Measurements from ENCODE around the gene CHST8.
"Not testable (repeated sequence)": the region's sequence is repeated elsewhere in the genome, so short reads cannot be mapped to it uniquely, and the experiment has no call there.

Gene CHST8

DNA sequence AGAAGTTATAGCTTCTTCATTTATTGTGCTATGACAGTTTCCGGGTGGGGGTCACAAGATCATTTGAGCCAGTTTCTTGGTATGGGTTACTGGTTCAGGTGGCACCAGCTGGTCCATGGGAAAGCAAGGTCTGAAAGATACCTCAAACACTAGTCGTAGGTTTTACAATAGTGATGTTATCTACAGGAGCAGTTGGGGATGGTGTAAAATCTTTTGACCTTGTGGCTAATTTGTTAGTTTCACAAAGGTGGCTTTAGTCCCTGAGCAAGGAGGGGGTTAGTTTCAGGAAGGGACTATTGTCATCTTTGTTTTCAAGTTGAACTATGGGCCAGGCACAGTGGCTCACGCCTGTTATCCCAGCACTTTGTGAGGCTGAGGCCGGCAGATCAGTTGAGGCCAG lies 24.6 kb downstream of the CHST8 start:
- Mint-ChIP-seq H3K4me3 (no peak overlapping the region), H3K9me3 (no peaks in the 10 kb centered on the region), H3K4me1 (ENCODE audit: low read depth) (no peaks in the 10 kb centered on the region), H3K27ac (no peak overlapping the region), H3K36me3 (ENCODE audit: low read depth) (no peaks in the 10 kb centered on the region), H3K27me3 (peaks cover 5% of the 10 kb centered on the region)

DNA sequence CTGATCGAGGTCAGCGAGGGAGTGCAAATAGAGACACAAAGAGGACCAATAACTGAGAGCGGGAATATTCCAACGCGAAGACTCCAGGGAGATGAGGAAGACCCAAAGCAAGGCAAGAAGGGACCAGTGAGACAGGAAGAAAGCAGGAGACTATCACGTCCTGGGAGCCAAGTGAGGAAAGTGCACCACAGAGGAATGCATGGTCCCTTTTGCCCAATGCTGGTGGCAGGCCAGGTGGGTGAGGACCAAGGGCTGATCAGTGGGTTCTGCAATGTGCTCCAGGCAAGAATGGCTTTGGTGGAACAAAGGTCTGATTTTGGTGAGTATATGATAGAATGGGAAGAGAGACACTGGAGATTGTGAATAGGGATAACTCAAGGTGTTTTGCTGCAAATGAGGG lies 25.4 kb downstream of the CHST8 start:
- H3K27me3 Mint-ChIP-seq = peaks cover 5% of the 10 kb centered on the region
- no peak overlapping the region for H3K4me3 Mint-ChIP-seq
- no peaks in the 10 kb centered on the region for H3K4me1 Mint-ChIP-seq (ENCODE audit: low read depth)
- H3K9me3 Mint-ChIP-seq = no peaks in the 10 kb centered on the region
- H3K27ac Mint-ChIP-seq = no peak overlapping the region
- H3K36me3 Mint-ChIP-seq (ENCODE audit: low read depth) = no peaks in the 10 kb centered on the region

DNA sequence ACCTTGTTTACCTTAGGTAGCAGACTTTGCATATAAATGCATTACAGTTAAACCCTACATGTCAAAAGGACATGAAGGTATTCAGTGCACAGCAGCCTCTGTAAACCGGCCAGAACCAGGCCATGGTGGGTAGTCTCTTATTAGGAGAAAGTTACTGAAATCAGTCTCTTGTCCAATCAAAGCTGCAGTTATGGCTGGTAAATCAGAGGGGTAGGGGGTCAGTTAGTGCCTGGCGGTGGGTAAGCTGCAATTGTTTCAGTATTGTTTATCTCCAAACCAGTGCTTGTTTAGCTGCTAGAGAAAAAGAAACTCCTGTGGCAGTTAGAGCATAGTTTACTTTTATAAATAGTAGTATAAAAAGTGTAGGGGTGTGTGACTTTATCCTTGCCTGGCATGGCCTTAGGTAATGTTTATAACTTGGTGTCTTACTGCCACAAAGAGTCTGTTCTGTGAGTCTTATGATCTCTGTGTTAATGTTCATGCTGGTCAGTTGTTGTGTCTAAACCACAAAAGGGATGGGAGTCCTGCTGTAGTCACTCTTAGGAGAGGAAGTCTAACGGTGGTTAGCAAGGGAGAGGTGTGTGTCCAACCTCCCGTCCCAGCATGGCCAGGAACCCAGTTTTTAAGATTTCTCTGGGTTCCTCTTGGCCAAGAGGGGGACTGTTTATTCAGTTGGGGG lies 28.0 kb downstream of the CHST8 start:
- Mint-ChIP-seq H3K27me3 (peaks cover 10% of the 10 kb centered on the region), H3K36me3 (ENCODE audit: low read depth) (no peaks in the 10 kb centered on the region), H3K9me3 (peaks cover 5% of the 10 kb centered on the region), H3K4me3 (no peak overlapping the region), H3K27ac (no peak overlapping the region), H3K4me1 (ENCODE audit: low read depth) (no peaks in the 10 kb centered on the region)

DNA sequence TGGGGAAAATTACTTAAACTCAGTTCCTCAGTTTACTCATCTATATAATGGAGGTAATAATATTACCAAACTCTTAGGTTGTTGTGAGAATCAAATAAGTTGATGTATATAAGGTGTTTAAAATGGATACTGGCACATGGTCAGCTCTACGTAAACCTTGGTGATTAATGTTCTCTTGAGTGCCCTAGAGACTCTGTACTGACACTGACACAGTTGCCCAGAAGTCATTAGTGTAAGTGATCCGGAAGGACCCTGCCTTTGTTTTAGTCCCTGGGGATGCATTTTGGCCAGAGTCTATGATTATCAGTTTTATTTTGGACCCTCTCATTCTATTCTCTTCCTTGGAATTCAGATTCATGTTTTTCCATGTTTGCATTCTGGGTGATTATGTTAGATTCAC lies 31.9 kb downstream of the CHST8 start:
- Mint-ChIP-seq H3K27ac (no peak overlapping the region), H3K36me3 (ENCODE audit: low read depth) (no peaks in the 10 kb centered on the region), H3K4me3 (no peak overlapping the region), H3K4me1 (ENCODE audit: low read depth) (no peaks in the 10 kb centered on the region), H3K27me3 (peaks cover 10% of the 10 kb centered on the region), H3K9me3 (peaks cover 5% of the 10 kb centered on the region)

DNA sequence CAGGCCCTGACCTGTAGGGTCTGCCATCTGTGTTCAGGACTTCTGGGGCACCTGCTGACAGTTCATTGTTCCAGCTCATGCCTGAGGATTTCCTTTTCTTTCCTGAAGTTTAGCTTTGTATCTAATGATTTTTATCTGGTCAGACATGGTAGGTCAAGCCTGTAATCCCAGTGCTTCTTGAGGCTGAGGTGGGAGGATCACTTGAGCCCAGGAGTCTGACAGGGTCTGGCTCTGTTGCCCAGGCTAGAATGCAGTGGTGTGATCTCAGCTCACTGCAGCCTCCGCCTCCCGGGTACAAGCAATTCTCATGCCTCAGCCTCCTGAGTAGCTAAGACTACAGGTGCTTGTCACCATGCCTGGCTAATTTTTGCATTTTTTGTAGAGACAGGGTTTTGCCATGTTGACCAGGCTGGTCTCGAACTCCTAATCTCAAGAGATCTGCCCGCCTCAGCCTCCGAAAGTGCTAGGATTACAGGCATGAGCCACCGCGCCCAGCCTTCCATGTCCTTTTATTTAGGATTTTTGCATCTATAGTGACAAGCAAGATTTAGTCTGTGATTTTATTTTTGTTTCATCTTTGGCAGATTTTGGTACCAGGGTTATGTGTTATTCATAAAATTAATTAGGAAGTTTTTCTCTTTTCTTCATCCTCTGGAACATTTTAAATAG lies 33.2 kb downstream of the CHST8 start:
- no peak overlapping the region for H3K27ac Mint-ChIP-seq
- no peaks in the 10 kb centered on the region for H3K36me3 Mint-ChIP-seq (ENCODE audit: low read depth)
- H3K9me3 Mint-ChIP-seq = peaks cover 5% of the 10 kb centered on the region
- no peaks in the 10 kb centered on the region for H3K4me1 Mint-ChIP-seq (ENCODE audit: low read depth)
- peaks cover 13% of the 10 kb centered on the region for H3K27me3 Mint-ChIP-seq
- H3K4me3 Mint-ChIP-seq = no peak overlapping the region

DNA sequence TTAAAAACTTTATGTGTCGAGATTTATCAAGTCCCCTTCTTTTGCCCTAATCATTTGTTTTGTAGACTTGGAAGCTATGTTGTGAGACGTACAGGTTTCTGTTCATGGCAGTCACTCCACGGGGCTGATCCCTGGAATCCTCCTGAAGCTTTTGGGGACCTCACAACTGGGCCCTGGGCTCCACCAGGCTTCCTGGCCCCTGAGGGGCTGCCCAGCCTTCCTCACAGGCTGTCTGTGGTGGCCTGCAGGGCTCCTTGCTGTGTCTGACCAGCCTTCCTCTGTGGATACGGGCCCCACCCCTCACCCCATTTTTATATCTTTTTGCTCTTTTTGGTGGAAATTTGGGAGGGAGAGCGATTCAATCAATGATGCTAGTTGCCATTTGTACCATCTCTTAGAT lies 38.1 kb downstream of the CHST8 start:
- Mint-ChIP-seq H3K4me1 (ENCODE audit: low read depth) (no peaks in the 10 kb centered on the region), H3K27ac (no peak overlapping the region), H3K36me3 (ENCODE audit: low read depth) (no peaks in the 10 kb centered on the region), H3K27me3 (peaks cover 5% of the 10 kb centered on the region), H3K4me3 (no peak overlapping the region), H3K9me3 (no peaks in the 10 kb centered on the region)

DNA sequence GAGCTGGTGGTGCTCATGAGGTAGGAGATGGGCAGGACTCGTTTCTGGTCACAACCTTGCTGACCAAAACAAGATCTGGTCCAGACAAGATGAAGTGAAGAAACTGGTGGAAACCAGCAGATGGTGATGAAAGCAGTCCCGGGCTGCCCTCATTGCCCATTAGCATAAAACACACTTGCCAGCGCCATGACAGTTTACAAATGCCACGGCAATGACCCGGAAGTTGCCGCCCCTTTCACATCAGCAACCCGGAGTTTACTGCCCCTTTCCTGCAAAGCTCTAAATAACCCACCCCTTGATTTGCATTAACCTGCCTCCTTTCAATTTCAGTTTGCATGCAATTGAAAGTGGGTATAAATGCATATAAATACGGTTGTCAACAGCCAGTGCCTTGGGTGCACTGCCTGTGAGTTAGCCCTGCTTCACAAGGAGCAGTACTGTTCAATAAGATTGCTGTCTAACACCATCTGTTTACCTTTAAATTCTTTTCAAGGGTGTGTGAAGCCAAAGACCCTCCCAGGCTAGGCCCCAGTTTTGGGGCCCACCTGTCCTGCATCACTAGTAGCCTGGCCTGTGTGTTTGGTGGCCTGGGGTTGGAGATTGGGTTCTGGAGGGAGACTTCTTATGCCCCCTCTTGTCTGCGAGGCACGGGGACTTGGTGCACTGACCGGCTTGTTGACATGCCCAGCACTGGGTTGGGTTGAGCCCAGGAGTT lies 38.8 kb downstream of the CHST8 start:
- Mint-ChIP-seq H3K27me3 (peaks cover 8% of the 10 kb centered on the region), H3K27ac (no peak overlapping the region), H3K4me3 (no peak overlapping the region), H3K36me3 (ENCODE audit: low read depth) (no peaks in the 10 kb centered on the region), H3K4me1 (ENCODE audit: low read depth) (no peaks in the 10 kb centered on the region), H3K9me3 (no peaks in the 10 kb centered on the region)

DNA sequence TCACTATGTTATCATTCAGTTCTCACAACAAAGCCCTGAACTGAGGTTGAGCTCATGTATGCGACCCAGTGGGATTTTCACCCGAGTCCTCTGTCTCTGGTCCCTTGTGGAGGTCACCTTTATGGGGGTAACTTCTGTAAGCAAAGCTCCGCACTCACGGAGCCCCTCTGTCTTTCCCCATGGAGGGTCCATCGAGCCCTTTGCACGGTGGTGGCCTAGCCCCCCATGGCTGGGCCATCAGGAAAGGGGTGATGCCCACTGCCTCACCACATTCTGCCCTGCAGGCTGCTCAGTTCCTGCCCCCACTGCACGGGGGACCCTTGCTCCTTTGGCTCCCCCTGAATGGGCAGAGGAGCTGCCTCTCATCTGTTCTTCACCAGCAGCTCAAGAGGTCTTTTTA lies 39.6 kb downstream of the CHST8 start:
- Mint-ChIP-seq H3K4me3 (no peak overlapping the region), H3K9me3 (no peaks in the 10 kb centered on the region), H3K4me1 (ENCODE audit: low read depth) (no peaks in the 10 kb centered on the region), H3K27me3 (peaks cover 8% of the 10 kb centered on the region), H3K36me3 (ENCODE audit: low read depth) (no peaks in the 10 kb centered on the region), H3K27ac (no peak overlapping the region)

DNA sequence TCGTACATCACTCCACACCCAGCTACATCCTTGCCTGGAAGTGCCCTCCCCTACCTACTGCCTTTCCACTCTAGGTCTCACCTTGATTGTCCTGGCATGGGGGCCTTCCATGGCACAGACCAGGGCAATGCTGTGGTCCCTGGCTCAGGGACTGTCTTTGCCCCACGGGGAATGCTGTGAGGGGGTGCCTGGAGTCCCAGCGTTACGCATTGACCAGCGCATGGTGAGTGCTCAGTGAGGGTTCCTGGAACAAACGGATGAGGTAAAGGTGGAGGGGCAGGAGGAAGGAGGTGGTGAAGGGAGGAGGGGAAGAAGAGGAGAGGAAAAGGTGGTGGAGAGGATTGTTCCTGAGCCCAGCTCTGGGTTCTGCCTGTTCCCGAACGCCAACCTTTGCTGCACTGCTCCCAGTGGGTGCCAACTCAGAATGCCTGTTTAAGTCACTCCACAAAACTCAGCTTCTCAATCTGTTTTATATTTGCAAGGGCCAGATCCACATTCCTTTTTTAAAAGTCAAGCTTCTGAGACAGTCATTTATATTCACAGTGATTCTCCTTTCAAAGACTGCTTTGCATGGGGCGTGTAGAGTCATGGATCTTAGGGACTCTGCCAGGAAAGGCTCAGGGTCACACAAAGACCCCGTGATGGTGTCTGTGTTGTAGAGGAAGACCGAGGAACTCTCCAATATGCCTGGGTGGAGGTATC lies 40.8 kb downstream of the CHST8 start:
- Mint-ChIP-seq H3K4me3 (no peak overlapping the region), H3K9me3 (no peaks in the 10 kb centered on the region), H3K27ac (no peak overlapping the region), H3K36me3 (ENCODE audit: low read depth) (no peaks in the 10 kb centered on the region), H3K27me3 (peaks cover 8% of the 10 kb centered on the region), H3K4me1 (ENCODE audit: low read depth) (no peaks in the 10 kb centered on the region)

DNA sequence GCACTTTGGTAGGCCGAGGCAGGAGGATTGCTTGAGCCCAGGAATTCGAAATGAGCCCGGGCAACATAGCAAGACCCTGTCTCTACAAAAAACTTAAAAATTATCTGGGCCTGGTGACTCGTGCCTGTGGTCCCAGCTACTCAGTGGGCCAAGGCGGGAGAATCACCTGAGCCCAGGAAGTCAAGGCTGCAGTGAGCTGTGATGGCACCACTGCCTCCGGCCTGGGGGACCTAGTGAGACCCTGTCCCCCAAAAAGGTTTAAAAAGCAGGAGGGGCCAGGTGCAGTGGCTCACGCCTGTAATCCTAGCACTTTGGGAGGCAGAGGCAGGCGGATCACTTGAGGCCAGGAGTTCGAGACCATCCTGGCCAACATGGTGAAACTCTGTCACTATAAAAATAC lies 41.6 kb downstream of the CHST8 start:
- H3K4me3 Mint-ChIP-seq; H3K27me3 Mint-ChIP-seq; H3K36me3 Mint-ChIP-seq (ENCODE audit: low read depth); H3K27ac Mint-ChIP-seq; H3K4me1 Mint-ChIP-seq (ENCODE audit: low read depth); H3K9me3 Mint-ChIP-seq: not testable (repeated sequence)

DNA sequence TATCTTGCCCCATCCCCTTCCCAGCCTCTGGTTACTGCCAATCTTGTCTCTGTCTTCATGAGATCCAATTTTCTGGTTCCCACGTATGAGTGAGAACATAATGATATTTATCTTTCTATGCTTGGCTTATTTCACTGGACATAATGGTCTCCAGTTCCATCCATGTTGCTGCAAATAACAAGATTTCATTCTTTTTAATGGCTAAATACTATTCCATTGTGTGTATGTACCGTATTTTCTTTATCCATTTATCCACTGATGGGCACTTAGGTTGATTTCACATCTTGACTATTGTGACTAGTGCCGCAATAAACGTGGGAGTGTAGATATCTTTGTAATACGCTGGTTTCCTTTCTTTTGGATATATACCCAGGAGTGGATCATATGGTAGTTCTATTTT lies 43.0 kb downstream of the CHST8 start:
- Mint-ChIP-seq H3K36me3 (ENCODE audit: low read depth) (no peaks in the 10 kb centered on the region), H3K27me3 (peaks cover 8% of the 10 kb centered on the region), H3K4me3 (no peak overlapping the region), H3K9me3 (no peaks in the 10 kb centered on the region), H3K27ac (no peak overlapping the region), H3K4me1 (ENCODE audit: low read depth) (no peaks in the 10 kb centered on the region)

DNA sequence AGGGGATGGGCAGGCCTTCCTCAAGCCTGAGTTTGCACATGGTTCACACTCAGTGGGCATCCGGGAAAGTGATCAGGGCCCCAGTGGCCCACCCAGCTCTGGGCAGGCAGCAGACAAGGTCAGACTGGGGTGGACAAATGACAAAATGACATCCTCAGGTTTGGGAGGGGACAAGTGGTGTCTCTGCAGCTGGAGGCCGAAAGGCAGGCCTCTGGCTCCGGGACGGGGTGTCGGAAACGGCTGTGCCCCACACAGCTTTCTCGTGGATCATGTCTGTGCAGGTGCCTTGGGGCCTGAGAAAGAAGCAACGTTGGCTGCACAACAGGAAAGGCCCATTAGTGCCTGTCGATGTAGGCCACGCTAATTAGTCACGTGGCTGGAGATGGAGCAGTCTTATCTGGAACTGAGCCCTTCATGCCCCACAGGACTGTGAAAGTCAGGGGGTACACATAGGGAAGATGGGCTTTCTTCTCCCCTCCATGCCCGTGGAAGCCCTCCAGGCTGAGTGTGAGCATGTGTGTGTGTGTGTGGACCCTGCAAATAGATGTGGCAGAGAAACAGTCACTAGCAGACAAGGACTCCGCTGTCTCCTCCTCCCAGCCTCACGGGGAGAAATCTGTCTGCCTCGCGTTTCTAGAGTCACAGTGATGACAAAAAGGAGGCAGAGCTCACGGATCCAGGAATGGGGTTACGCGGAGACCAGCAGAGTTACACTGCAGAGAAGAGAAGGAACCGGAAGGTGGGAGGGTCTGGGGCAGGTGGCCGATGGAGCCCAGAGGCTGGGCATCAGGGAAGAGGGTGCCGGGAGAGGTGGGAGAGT lies 44.2 kb downstream of the CHST8 start:
- no peak overlapping the region for H3K27ac Mint-ChIP-seq
- no peaks in the 10 kb centered on the region for H3K36me3 Mint-ChIP-seq (ENCODE audit: low read depth)
- H3K9me3 Mint-ChIP-seq = no peaks in the 10 kb centered on the region
- no peaks in the 10 kb centered on the region for H3K4me1 Mint-ChIP-seq (ENCODE audit: low read depth)
- no peak overlapping the region for H3K4me3 Mint-ChIP-seq
- peaks cover 3% of the 10 kb centered on the region for H3K27me3 Mint-ChIP-seq

DNA sequence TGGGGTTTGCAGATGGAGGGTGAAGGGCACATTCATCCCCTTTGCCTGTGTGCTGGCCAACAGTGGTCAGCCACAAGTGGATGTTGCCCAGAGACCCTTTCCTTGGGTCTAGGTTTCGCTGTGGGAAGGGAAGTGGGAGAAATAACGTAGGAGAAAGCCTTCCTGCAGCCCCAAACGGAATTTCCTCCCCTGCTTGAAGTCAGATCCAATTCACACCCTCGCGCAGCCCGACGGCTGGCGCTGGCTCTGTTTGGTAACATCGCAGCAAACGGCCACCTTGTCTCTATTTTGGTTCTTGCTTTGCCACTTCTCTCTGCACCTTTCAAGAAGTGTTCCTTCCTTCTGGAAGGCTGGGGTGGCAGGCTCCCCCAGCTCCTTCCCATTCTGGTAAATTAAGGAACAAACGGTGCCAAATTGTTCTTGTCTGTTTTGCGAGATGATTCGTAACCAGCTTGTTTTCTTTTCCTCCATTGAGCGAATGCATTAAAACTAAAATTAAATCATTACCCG lies 45.4 kb downstream of the CHST8 start:
- peaks cover 3% of the 10 kb centered on the region for H3K27me3 Mint-ChIP-seq
- no peaks in the 10 kb centered on the region for H3K9me3 Mint-ChIP-seq
- no peak overlapping the region for H3K4me3 Mint-ChIP-seq
- H3K27ac Mint-ChIP-seq = no peak overlapping the region
- H3K4me1 Mint-ChIP-seq (ENCODE audit: low read depth) = no peaks in the 10 kb centered on the region
- H3K36me3 Mint-ChIP-seq (ENCODE audit: low read depth) = no peaks in the 10 kb centered on the region

DNA sequence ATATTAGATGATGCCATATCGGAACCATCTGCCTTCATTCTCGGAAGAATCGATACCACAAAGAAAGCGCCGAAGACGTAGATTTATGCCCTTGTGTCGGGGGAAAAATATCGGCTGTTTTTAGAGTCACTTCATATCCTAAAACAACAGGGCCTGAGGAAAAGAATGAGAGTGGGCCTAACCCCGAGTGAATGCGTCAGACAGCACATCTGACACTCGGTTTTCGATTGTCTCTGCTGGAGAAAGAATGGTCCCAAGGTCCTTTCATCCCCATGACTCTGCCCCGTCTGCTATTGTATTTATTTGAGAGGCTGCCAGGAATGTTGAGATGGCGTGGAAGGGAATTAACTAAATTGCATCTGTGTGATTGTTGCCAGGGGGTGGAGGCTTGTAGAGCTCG lies 46.1 kb downstream of the CHST8 start:
- H3K4me1 Mint-ChIP-seq (ENCODE audit: low read depth) = no peaks in the 10 kb centered on the region
- no peak overlapping the region for H3K4me3 Mint-ChIP-seq
- H3K36me3 Mint-ChIP-seq (ENCODE audit: low read depth) = no peaks in the 10 kb centered on the region
- H3K27me3 Mint-ChIP-seq = peaks cover 6% of the 10 kb centered on the region
- no peaks in the 10 kb centered on the region for H3K9me3 Mint-ChIP-seq
- H3K27ac Mint-ChIP-seq = no peak overlapping the region
